GM12874 (cell line): ENCODE data around the gene GLT1D1.
A peak's percentile ranks its signal among the peaks of the same experiment; 100 is the strongest.

Experiments
- CTCF ChIP-seq: IDR thresholded peaks from 2 replicates; pipeline ENCODE4 v1.5.1; 2011; ENCODE audit warnings: low read depth, mild to moderate bottlenecking, control low read depth, low read length, moderate library complexity; ENCODE audit not compliant: insufficient read depth

The GLT1D1 gene

GRCh38 chr12:128818065-128819022, 34.9 kb upstream of the GLT1D1 start:
- TF ChIP-seq CTCF, result no peak

- no peak for TF ChIP-seq CTCF
These were observed 33.8 kb upstream of the GLT1D1 start for GRCh38 chr12:128819293-128820144.

GRCh38 chr12:128820253-128820652, 33.0 kb upstream of the GLT1D1 start:
- TF ChIP-seq CTCF, result no peak

- no peak for TF ChIP-seq CTCF
These were observed 32.4 kb upstream of the GLT1D1 start for GRCh38 chr12:128820723-128821432.

- TF ChIP-seq CTCF, result no peak
These were observed 29.9 kb upstream of the GLT1D1 start for GRCh38 chr12:128823216-128823915.

- TF ChIP-seq CTCF, result peak; percentile 43
These were observed 29.1 kb upstream of the GLT1D1 start, which contains the start of gene SLC15A4 for GRCh38 chr12:128823916-128824839. SLC15A4 (minus strand) TSS chr12:128823958; CDS start chr12:128823943, 15 bp downstream.
